ENCODE measurements around the gene EPG5.

Gene EPG5

DNA sequence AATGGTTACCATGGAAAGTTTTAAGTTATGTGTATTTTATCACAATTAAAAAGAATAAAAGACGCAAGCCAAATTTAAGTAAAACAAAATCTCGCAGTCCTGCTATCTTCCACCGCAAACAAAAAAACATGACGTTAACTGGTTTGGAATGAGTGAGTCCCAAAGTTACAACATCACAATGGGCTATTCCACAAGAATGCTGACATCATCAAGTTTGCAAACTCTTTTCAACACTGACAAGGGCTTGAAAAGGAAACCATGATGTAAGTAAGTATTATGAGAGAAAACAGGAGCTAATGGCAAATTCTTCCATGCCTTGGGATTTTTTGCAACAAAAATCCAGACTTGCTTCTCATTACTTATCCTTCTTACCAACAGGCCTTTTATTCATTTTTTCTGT is 110.6 kb downstream of the EPG5 start:
- no peak for DNase-seq (ENCODE audit: low read depth in 1 of 2, low spot score in 1 of 2)
- TF ChIP-seq, protein P1, sequence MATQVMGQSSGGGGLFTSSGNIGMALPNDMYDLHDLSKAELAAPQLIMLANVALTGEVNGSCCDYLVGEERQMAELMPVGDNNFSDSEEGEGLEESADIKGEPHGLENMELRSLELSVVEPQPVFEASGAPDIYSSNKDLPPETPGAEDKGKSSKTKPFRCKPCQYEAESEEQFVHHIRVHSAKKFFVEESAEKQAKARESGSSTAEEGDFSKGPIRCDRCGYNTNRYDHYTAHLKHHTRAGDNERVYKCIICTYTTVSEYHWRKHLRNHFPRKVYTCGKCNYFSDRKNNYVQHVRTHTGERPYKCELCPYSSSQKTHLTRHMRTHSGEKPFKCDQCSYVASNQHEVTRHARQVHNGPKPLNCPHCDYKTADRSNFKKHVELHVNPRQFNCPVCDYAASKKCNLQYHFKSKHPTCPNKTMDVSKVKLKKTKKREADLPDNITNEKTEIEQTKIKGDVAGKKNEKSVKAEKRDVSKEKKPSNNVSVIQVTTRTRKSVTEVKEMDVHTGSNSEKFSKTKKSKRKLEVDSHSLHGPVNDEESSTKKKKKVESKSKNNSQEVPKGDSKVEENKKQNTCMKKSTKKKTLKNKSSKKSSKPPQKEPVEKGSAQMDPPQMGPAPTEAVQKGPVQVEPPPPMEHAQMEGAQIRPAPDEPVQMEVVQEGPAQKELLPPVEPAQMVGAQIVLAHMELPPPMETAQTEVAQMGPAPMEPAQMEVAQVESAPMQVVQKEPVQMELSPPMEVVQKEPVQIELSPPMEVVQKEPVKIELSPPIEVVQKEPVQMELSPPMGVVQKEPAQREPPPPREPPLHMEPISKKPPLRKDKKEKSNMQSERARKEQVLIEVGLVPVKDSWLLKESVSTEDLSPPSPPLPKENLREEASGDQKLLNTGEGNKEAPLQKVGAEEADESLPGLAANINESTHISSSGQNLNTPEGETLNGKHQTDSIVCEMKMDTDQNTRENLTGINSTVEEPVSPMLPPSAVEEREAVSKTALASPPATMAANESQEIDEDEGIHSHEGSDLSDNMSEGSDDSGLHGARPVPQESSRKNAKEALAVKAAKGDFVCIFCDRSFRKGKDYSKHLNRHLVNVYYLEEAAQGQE (IDR thresholded peaks at IDR 0.05; ENCODE audit: insufficient replicate concordance, low read depth): no peak
- TF ChIP-seq SPI1 (IDR thresholded peaks at IDR 0.05; ENCODE audit: borderline replicate concordance, low read depth) (no peak), CTCF (IDR thresholded peaks at IDR 0.05; ENCODE audit: insufficient read depth, low read length) (no peak), GABPA (IDR thresholded peaks at IDR 0.05; ENCODE audit: low read depth) (no peak), POLR2AphosphoS5 (IDR thresholded peaks at IDR 0.05; ENCODE audit: low read depth) (no peak)
- Histone ChIP-seq H3K27me3 (ENCODE audit: insufficient read depth, poor library complexity, severe bottlenecking) (no peaks in the 10 kb centered on the region), H3K4me3 (replicated peaks; ENCODE audit: insufficient read depth, low read length) (no peak overlapping the region), H3K27ac (replicated peaks) (no peak overlapping the region)

- TF ChIP-seq GABPA (IDR thresholded peaks at IDR 0.05; ENCODE audit: low read depth) (no peak), CTCF (IDR thresholded peaks at IDR 0.05; ENCODE audit: insufficient read depth, low read length) (no peak), SPI1 (IDR thresholded peaks at IDR 0.05; ENCODE audit: borderline replicate concordance, low read depth) (no peak), POLR2AphosphoS5 (IDR thresholded peaks at IDR 0.05; ENCODE audit: low read depth) (no peak)
- TF ChIP-seq, protein P1 (IDR thresholded peaks at IDR 0.05; ENCODE audit: insufficient replicate concordance, low read depth): no peak
- Histone ChIP-seq H3K27ac (replicated peaks) (no peak overlapping the region), H3K4me3 (replicated peaks; ENCODE audit: insufficient read depth, low read length) (no peak overlapping the region), H3K27me3 (ENCODE audit: insufficient read depth, poor library complexity, severe bottlenecking) (no peaks in the 10 kb centered on the region)
- DNase-seq (ENCODE audit: low read depth in 1 of 2, low spot score in 1 of 2): no peak
These were observed 113.0 kb downstream of the EPG5 start for GRCh38 chr18:45854036-45854586.

DNA sequence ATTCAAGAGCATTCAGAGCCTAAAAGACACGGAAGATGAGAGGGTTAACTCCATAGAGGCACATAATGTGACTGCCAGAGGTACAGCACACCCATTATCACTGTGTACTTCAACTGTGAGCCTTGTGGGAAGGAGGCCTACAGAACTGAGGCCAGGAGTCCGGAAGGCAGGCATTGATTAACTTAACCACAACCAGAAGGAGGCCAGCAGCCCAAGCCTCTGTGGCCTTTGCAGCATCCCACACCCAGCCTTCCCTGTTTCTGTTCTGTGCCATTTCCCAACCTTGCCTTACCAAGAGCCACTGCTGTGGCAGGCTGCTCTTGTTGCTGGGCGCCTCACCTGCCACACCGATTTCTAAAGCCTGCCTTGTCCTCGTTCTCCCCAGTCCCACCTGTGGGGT is 114.5 kb downstream of the EPG5 start:
- Histone ChIP-seq H3K27ac (replicated peaks) (no peak overlapping the region), H3K4me3 (replicated peaks; ENCODE audit: insufficient read depth, low read length) (no peak overlapping the region), H3K27me3 (ENCODE audit: insufficient read depth, poor library complexity, severe bottlenecking) (no peaks in the 10 kb centered on the region)
- DNase-seq (ENCODE audit: low read depth in 1 of 2, low spot score in 1 of 2): peak in 1 of 2 experiments; percentile 79
- no peak for TF ChIP-seq GABPA (IDR thresholded peaks at IDR 0.05; ENCODE audit: low read depth)
- TF ChIP-seq POLR2AphosphoS5 (IDR thresholded peaks at IDR 0.05; ENCODE audit: low read depth): peak; percentile 33; the same call in 1 of the 2 replicates

- TF ChIP-seq POLR2AphosphoS5 (IDR thresholded peaks at IDR 0.05; ENCODE audit: low read depth) (no peak), SPI1 (IDR thresholded peaks at IDR 0.05; ENCODE audit: borderline replicate concordance, low read depth) (no peak), CTCF (IDR thresholded peaks at IDR 0.05; ENCODE audit: insufficient read depth, low read length) (no peak)
- TF ChIP-seq, protein P1 (IDR thresholded peaks at IDR 0.05; ENCODE audit: insufficient replicate concordance, low read depth): no peak
- DNase-seq (ENCODE audit: low read depth in 1 of 2, low spot score in 1 of 2): no peak
- Histone ChIP-seq H3K4me3 (replicated peaks; ENCODE audit: insufficient read depth, low read length) (no peak overlapping the region), H3K27ac (replicated peaks) (no peak overlapping the region), H3K27me3 (ENCODE audit: insufficient read depth, poor library complexity, severe bottlenecking) (no peaks in the 10 kb centered on the region)
These were observed 115.8 kb downstream of the EPG5 start for GRCh38 chr18:45851161-45851925.
